MM.1S (cell line): ENCODE data around the gene ARHGEF5.
"Not testable (repeated sequence)": the region's sequence is repeated elsewhere in the genome, so short reads cannot be mapped to it uniquely, and the experiment has no call there.

Experiments used
- EZH2 ChIP-seq: fragments of 300-600 bp; sonication (generic); optimal IDR thresholded peaks from 2 replicates; pipeline ENCODE3; 2017; ENCODE audit warnings: low read depth, mild to moderate bottlenecking, antibody characterized with exemption, low read length, mixed read lengths
- TF ChIP-seq, protein P1 (sequence below): fragments of 300-600 bp; sonication (generic); IDR thresholded peaks from 2 replicates; pipeline ENCODE4 v1.5.1; 2016; ENCODE audit warnings: antibody characterized with exemption, low read length, mixed read lengths

DNA sequence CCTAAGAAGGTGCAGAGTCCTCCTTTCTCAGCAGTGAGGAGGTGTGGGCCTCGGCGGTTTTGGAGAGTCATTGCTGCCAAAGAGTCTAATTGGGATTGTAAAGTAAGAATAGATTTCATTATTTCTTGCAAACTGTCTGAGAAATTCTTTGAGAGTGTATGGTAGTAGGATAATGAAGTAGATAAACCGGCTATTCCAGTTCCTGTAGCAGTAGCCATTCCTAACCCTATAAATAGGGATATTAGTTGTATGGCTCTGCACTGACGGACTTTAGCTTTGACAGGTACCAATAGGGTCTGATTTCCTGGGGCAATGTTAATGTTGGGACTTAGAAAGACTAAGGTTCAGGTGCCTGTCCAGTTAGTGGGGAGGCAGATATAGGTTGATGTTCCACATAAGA, 63.7 kb downstream of the ARHGEF5 start:
- TF ChIP-seq, protein P1, sequence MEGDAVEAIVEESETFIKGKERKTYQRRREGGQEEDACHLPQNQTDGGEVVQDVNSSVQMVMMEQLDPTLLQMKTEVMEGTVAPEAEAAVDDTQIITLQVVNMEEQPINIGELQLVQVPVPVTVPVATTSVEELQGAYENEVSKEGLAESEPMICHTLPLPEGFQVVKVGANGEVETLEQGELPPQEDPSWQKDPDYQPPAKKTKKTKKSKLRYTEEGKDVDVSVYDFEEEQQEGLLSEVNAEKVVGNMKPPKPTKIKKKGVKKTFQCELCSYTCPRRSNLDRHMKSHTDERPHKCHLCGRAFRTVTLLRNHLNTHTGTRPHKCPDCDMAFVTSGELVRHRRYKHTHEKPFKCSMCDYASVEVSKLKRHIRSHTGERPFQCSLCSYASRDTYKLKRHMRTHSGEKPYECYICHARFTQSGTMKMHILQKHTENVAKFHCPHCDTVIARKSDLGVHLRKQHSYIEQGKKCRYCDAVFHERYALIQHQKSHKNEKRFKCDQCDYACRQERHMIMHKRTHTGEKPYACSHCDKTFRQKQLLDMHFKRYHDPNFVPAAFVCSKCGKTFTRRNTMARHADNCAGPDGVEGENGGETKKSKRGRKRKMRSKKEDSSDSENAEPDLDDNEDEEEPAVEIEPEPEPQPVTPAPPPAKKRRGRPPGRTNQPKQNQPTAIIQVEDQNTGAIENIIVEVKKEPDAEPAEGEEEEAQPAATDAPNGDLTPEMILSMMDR = not testable (repeated sequence)
- not testable (repeated sequence) for TF ChIP-seq EZH2
